A549 (cell line): ENCODE results near the gene OSBPL6. TPM values are rescaled to one million over a fixed set of nuclear protein-coding genes. Genes with fewer than 3 reads are reported as not detected.

Experiments
- ATAC-seq, 2 experiments: fragments of 200-7000 bp in 1 of 2; fragments of >200 bp in 1 of 2; cut with Nextera tagmentation in 1 of 2; cut with Tn5 transposase in 1 of 2; 3 replicates each; pipeline versions ENCODE4 v1.8.0 to v1.9.1; 2018 to 2020; ENCODE audit warnings: mild to moderate bottlenecking in 1 of 2, moderate library complexity in 1 of 2
- CTCF ChIA-PET: fragments of 300-600 bp; sonication (Branson Sonifier 250); formaldehyde crosslinking; extraction: SDS; loops from one replicate; lab custom pipeline; 2021; ENCODE audit warnings: antibody characterized with exemption, inconsistent platforms; lab: Yijun Ruan, JAX
- POLR2A ChIA-PET: fragments of 350-600 bp; formaldehyde crosslinking; extraction: SDS; loops from one replicate; lab custom pipeline; 2021; ENCODE audit warnings: antibody characterized with exemption, inconsistent platforms; lab: Yijun Ruan, JAX
- DNase-seq, 2 experiments: peaks; one replicate each; pipeline versions ENCODE4 v3.0.0 to v3.0.0-alpha.2; 2011 to 2016; ENCODE audit warnings: low read depth in 1 of 2, low spot score in 1 of 2
- FAIRE-seq: peaks from 2 replicates; lab custom pipeline; 2011; peaks lifted over from hg19 to GRCh38; lab: Jason Lieb, UNC
- H3K27ac ChIP-seq, 2 experiments: fragments of >200 bp; sonication (Bioruptor Twin); formaldehyde crosslinking; 3 replicates each; pipeline ENCODE4 v1.5.1; 2016 to 2017
- H3K4me1 ChIP-seq: fragments of >200 bp; sonication (Bioruptor Twin); formaldehyde crosslinking; 3 replicates; pipeline ENCODE4 v1.6.1; 2016
- H3K4me2 ChIP-seq: fragments of >200 bp; sonication (Bioruptor Twin); formaldehyde crosslinking; 3 replicates; pipeline ENCODE4 v1.6.1; 2016
- H3K4me3 ChIP-seq: fragments of >200 bp; sonication (Bioruptor Twin); formaldehyde crosslinking; 3 replicates; pipeline ENCODE4 v1.5.1; 2016
- H3K9me3 ChIP-seq: fragments of >200 bp; sonication (Bioruptor Twin); formaldehyde crosslinking; 3 replicates; pipeline ENCODE4 v1.6.1; 2016
- CBX2 ChIP-seq: fragments of 200-600 bp; sonication (generic); IDR thresholded peaks from 2 replicates; pipeline ENCODE4 v1.6.1; 2016; ENCODE audit warnings: low read depth, mild to moderate bottlenecking, borderline replicate concordance
- CEBPB ChIP-seq, 2 experiments: fragments of >200 bp in 1 of 2; sonication (Bioruptor Twin) in 1 of 2; formaldehyde crosslinking in 1 of 2; IDR thresholded peaks; 2 replicates each; pipeline ENCODE4 v1.6.1; 2012 to 2016
- CHD2 ChIP-seq: fragments of 150-350 bp; IDR thresholded peaks from 2 replicates; pipeline ENCODE4 v1.6.1; 2014; ENCODE audit warnings: low read length; ENCODE audit not compliant: partially characterized antibody
- EHF ChIP-seq: fragments of 250-450 bp; sonication (Bioruptor Pico); IDR thresholded peaks from 2 replicates; pipeline ENCODE4 v1.5.0; 2020; ENCODE audit warnings: mild to moderate bottlenecking
- FOSB ChIP-seq: fragments of 250-450 bp; sonication (Bioruptor Pico); IDR thresholded peaks from 2 replicates; pipeline ENCODE4 v1.5.0; 2020; ENCODE audit warnings: mild to moderate bottlenecking, moderate library complexity
- FOSL2 ChIP-seq, 2 experiments: fragments of 450-650 bp in 1 of 2; fragments of >200 bp in 1 of 2; sonication (Bioruptor Twin) in 1 of 2; formaldehyde crosslinking; IDR thresholded peaks; 2 replicates each; pipeline versions ENCODE4 v1.5.0 to v1.6.1; 2016 to 2020; ENCODE audit warnings: mild to moderate bottlenecking in 1 of 2, moderate library complexity in 1 of 2
- HEYL ChIP-seq: fragments of 250-450 bp; sonication (Bioruptor Pico); IDR thresholded peaks from 2 replicates; pipeline ENCODE4 v1.8.0; 2021; ENCODE audit warnings: mild to moderate bottlenecking, moderate library complexity
- HOXB13 ChIP-seq: fragments of 250-450 bp; sonication (Bioruptor Pico); IDR thresholded peaks from 2 replicates; pipeline ENCODE4 v1.5.0; 2020; ENCODE audit warnings: low read depth, mild to moderate bottlenecking, moderate library complexity
- KDM1A ChIP-seq: fragments of 200-600 bp; sonication (generic); IDR thresholded peaks from 2 replicates; pipeline ENCODE4 v1.6.1; 2016; ENCODE audit warnings: low read depth, mild to moderate bottlenecking
- KDM5A ChIP-seq: fragments of 200-600 bp; sonication (generic); IDR thresholded peaks from 2 replicates; pipeline ENCODE4 v1.6.1; 2016; ENCODE audit warnings: antibody characterized with exemption, mild to moderate bottlenecking
- POLR2AphosphoS2 ChIP-seq: conservative IDR thresholded peaks from 2 replicates; pipeline ENCODE4 v1.6.1; 2012; ENCODE audit warnings: low read length, improper control_type of control experiment, inconsistent platforms
- RAD21 ChIP-seq, 2 experiments: fragments of >200 bp in 1 of 2; sonication (Bioruptor Twin) in 1 of 2; formaldehyde crosslinking in 1 of 2; IDR thresholded peaks in 1 of 2; conservative IDR thresholded peaks in 1 of 2; 2 replicates in 1 of 2; 3 replicates in 1 of 2; pipeline ENCODE4 v1.6.1; 2012 to 2018; ENCODE audit warnings: inconsistent platforms in 1 of 2
- RARB ChIP-seq: fragments of 250-450 bp; sonication (Bioruptor Pico); IDR thresholded peaks from 2 replicates; pipeline ENCODE4 v1.8.0; 2021; ENCODE audit warnings: mild to moderate bottlenecking, moderate library complexity
- RCOR1 ChIP-seq: fragments of 150-350 bp; IDR thresholded peaks from 2 replicates; pipeline ENCODE4 v1.6.1; 2014; ENCODE audit warnings: antibody characterized with exemption, low read length, low read depth
- SREBF2 ChIP-seq: fragments of 450-650 bp; IDR thresholded peaks from 2 replicates; pipeline ENCODE4 v1.6.1; 2014; ENCODE audit warnings: mild to moderate bottlenecking, moderate library complexity
- TP53 ChIP-seq: fragments of 250-450 bp; sonication (Bioruptor Pico); IDR thresholded peaks from 2 replicates; pipeline ENCODE4 v1.5.0; 2021; ENCODE audit warnings: mild to moderate bottlenecking, moderate library complexity
- ZC3H11A ChIP-seq: fragments of 450-650 bp; IDR thresholded peaks from 2 replicates; pipeline ENCODE4 v1.6.1; 2014; ENCODE audit warnings: antibody characterized with exemption, mild to moderate bottlenecking
- ZFP36 ChIP-seq: fragments of 450-650 bp; IDR thresholded peaks from 2 replicates; pipeline ENCODE4 v1.6.1; 2014; ENCODE audit warnings: borderline replicate concordance; ENCODE audit not compliant: partially characterized antibody
- ZNF302 ChIP-seq: fragments of 250-450 bp; sonication (Bioruptor Pico); IDR thresholded peaks from 2 replicates; pipeline ENCODE4 v1.9.0; 2021; ENCODE audit warnings: inconsistent platforms, mild to moderate bottlenecking, moderate library complexity
- WGBS: methylation state at CpG from one replicate; pipeline ENCODE4 v1.1.6; 2017; ENCODE audit errors: missing lambda C conversion rate; 5-methylcytosine and 5-hydroxymethylcytosine counted together
- polyA plus RNA-seq, 4 experiments: library from polyadenylated mRNA; depleted of rRNA in 3 of 4; stranded (reverse); fragments of >200 nt; fragmentation: RNase III in 1 of 4; extraction: RNeasy Plus Mini Kit Qiagen cat#74134 plus additional on column Dnase treatment in 1 of 4; gene quantifications; 2 replicates in 3 of 4; 3 replicates in 1 of 4; pipeline ENCODE4 v1.2.3, GENCODE V29; 2011 to 2017
- TF ChIP-seq, protein P1 (sequence below): fragments of >200 bp; sonication (Bioruptor Twin); formaldehyde crosslinking; IDR thresholded peaks from 3 replicates; pipeline ENCODE4 v1.5.1; 2016
- TF ChIP-seq, protein P2 (sequence below): fragments of 200-600 bp; sonication (generic); IDR thresholded peaks from 2 replicates; pipeline ENCODE4 v1.6.1; 2016; ENCODE audit warnings: antibody characterized with exemption, mild to moderate bottlenecking, moderate library complexity
- TF ChIP-seq, protein P3 (sequence below): fragments of >200 bp; sonication (Bioruptor Twin); formaldehyde crosslinking; IDR thresholded peaks from 3 replicates; pipeline ENCODE4 v1.6.1; 2016
- TF ChIP-seq, protein P4 (sequence below): fragments of 150-350 bp; IDR thresholded peaks from 2 replicates; pipeline ENCODE4 v1.6.1; 2014; ENCODE audit warnings: low read depth, mild to moderate bottlenecking, low read length
- TF ChIP-seq, protein P5 (sequence below): fragments of 250-450 bp; sonication (Bioruptor Pico); IDR thresholded peaks from 2 replicates; pipeline ENCODE4 v1.5.0; 2020; ENCODE audit warnings: low read depth, mild to moderate bottlenecking, moderate library complexity

The OSBPL6 gene
- polyA plus RNA-seq, 2 of the 4 experiments (the other 2 are of a cell fraction), result 2.9 to 8.2 TPM

DNA sequence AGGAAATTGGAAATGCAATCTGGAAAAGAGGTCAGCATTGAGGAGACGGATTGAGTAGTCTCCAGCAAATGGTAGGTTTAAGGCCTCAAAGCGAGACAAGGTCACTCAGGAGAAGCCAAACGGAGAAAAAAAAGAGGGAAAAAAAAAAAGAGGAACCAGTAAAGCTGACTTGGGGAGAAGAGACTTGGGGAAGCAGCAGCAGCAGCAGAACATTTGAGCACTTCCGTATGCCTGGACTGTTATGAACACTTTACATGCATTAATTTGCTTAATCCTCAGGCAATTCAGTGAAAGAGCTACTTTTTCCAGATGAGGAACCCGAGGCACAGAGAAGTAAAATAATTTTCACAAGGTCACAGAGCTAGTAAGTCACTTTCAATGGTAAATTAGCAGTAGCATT lies 81.3 kb downstream of the OSBPL6 start:
- WGBS, result 79% methylated on average over 5 of the region's 5 CpGs
- POLR2A ChIA-PET, result interaction anchor here (0.6 kb wide), 1 partner anchor 22 kb away, joined by 3 read pairs; no protein-coding TSS in a partner anchor
- Histone ChIP-seq H3K4me1 (peaks cover 15% of the 10 kb centered on the region; the same call in 2 of the 3 replicates), H3K4me3 (no peak overlapping the region), H3K27ac (no peak overlapping the region), H3K4me2 (no peak overlapping the region), H3K9me3 (no peaks in the 10 kb centered on the region)
- ATAC-seq, result no peak
- FAIRE-seq, result no peak
- DNase-seq, result no peak
- CTCF ChIA-PET, result interaction anchor here (1.3 kb wide), 1 partner anchor 139 kb away, joined by 3 read pairs; no protein-coding TSS in a partner anchor
- TF ChIP-seq, protein P1, sequence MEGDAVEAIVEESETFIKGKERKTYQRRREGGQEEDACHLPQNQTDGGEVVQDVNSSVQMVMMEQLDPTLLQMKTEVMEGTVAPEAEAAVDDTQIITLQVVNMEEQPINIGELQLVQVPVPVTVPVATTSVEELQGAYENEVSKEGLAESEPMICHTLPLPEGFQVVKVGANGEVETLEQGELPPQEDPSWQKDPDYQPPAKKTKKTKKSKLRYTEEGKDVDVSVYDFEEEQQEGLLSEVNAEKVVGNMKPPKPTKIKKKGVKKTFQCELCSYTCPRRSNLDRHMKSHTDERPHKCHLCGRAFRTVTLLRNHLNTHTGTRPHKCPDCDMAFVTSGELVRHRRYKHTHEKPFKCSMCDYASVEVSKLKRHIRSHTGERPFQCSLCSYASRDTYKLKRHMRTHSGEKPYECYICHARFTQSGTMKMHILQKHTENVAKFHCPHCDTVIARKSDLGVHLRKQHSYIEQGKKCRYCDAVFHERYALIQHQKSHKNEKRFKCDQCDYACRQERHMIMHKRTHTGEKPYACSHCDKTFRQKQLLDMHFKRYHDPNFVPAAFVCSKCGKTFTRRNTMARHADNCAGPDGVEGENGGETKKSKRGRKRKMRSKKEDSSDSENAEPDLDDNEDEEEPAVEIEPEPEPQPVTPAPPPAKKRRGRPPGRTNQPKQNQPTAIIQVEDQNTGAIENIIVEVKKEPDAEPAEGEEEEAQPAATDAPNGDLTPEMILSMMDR, result no peak
- TF ChIP-seq FOSB (CRISPR knock-in tag) (no peak), EHF (no peak), CHD2 (no peak), KDM1A (no peak), POLR2AphosphoS2 (no peak), CEBPB (IDR thresholded peaks at IDR 0.05) (no peak), RCOR1 (no peak), TP53 (CRISPR knock-in tag) (no peak), KDM5A (no peak), HEYL (CRISPR knock-in tag) (no peak), CBX2 (no peak), ZFP36 (no peak), RARB (no peak), RAD21 (conservative IDR thresholded peaks at IDR 0.05 in 1 of 2, IDR thresholded peaks at IDR 0.05 in 1 of 2) (no peak), HOXB13 (no peak)
- TF ChIP-seq, protein P2, sequence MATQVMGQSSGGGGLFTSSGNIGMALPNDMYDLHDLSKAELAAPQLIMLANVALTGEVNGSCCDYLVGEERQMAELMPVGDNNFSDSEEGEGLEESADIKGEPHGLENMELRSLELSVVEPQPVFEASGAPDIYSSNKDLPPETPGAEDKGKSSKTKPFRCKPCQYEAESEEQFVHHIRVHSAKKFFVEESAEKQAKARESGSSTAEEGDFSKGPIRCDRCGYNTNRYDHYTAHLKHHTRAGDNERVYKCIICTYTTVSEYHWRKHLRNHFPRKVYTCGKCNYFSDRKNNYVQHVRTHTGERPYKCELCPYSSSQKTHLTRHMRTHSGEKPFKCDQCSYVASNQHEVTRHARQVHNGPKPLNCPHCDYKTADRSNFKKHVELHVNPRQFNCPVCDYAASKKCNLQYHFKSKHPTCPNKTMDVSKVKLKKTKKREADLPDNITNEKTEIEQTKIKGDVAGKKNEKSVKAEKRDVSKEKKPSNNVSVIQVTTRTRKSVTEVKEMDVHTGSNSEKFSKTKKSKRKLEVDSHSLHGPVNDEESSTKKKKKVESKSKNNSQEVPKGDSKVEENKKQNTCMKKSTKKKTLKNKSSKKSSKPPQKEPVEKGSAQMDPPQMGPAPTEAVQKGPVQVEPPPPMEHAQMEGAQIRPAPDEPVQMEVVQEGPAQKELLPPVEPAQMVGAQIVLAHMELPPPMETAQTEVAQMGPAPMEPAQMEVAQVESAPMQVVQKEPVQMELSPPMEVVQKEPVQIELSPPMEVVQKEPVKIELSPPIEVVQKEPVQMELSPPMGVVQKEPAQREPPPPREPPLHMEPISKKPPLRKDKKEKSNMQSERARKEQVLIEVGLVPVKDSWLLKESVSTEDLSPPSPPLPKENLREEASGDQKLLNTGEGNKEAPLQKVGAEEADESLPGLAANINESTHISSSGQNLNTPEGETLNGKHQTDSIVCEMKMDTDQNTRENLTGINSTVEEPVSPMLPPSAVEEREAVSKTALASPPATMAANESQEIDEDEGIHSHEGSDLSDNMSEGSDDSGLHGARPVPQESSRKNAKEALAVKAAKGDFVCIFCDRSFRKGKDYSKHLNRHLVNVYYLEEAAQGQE, result no peak
- TF ChIP-seq, protein P3, sequence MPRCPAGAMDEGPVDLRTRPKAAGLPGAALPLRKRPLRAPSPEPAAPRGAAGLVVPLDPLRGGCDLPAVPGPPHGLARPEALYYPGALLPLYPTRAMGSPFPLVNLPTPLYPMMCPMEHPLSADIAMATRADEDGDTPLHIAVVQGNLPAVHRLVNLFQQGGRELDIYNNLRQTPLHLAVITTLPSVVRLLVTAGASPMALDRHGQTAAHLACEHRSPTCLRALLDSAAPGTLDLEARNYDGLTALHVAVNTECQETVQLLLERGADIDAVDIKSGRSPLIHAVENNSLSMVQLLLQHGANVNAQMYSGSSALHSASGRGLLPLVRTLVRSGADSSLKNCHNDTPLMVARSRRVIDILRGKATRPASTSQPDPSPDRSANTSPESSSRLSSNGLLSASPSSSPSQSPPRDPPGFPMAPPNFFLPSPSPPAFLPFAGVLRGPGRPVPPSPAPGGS, result no peak

DNA sequence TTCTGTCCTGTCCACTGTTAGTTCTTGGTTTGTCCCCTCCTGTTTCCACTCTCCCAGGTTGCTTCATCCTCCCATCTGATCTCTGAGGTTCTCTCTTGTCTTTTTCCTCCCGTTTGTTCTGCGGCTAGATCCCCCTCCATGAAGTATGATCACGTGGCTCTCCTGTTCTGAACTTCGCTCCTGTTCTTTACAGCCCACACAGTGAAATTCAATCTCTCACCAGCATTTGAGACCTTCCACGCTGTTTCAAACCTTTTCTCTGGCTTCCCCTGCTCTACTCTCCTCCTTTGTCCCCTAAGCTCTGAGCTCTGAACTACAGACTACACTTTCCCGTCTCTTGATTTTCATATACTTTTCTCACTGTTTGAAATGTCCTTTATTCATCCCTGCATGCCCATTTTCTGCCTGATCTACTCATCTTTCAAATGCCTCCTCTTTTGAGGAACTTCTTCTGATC lies 83.5 kb downstream of the OSBPL6 start:
- H3K27ac ChIP-seq, result peak overlapping the region in 1 of 2 experiments; percentile 46; a peak in 2 of 6 replicates
- ATAC-seq (peak in 1 of 2 experiments; percentile 23; a peak in 2 of 6 replicates), FAIRE-seq (no peak), DNase-seq (no peak)
- peaks cover 27% of the 10 kb centered on the region for H3K4me1 ChIP-seq
- peak overlapping the region; percentile 12; the same call in 2 of the 3 replicates for H3K4me2 ChIP-seq
- ChIA-PET CTCF (interaction anchor here (1.0 to 1.5 kb wide), 2 partner anchors 18 to 82 kb away, joined by 3 to 4 read pairs; no protein-coding TSS in a partner anchor), POLR2A (no interaction called here)
- no peak overlapping the region for H3K4me3 ChIP-seq
- WGBS, result 51% methylated on average over 6 of the region's 6 CpGs
- H3K9me3 ChIP-seq, result no peaks in the 10 kb centered on the region
- TF ChIP-seq ZC3H11A (no peak), SREBF2 (no peak), FOSL2 (IDR thresholded peaks at IDR 0.05) (no peak), FOSL2 (CRISPR knock-in tag; IDR thresholded peaks at IDR 0.05) (no peak), ZNF302 (no peak), TP53 (CRISPR knock-in tag) (no peak)
- TF ChIP-seq, protein P4, sequence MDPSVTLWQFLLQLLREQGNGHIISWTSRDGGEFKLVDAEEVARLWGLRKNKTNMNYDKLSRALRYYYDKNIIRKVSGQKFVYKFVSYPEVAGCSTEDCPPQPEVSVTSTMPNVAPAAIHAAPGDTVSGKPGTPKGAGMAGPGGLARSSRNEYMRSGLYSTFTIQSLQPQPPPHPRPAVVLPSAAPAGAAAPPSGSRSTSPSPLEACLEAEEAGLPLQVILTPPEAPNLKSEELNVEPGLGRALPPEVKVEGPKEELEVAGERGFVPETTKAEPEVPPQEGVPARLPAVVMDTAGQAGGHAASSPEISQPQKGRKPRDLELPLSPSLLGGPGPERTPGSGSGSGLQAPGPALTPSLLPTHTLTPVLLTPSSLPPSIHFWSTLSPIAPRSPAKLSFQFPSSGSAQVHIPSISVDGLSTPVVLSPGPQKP, result no peak
- TF ChIP-seq, protein P5, sequence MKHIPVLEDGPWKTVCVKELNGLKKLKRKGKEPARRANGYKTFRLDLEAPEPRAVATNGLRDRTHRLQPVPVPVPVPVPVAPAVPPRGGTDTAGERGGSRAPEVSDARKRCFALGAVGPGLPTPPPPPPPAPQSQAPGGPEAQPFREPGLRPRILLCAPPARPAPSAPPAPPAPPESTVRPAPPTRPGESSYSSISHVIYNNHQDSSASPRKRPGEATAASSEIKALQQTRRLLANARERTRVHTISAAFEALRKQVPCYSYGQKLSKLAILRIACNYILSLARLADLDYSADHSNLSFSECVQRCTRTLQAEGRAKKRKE (CRISPR knock-in tag), result no peak
